Ishikawa (cell line): ENCODE data around the gene GAS7.

ENCODE experiments used
- CEBPB ChIP-seq: IDR thresholded peaks from 2 replicates; pipeline ENCODE4 v1.6.1; 2012
- CREB1 ChIP-seq: IDR thresholded peaks from 2 replicates; pipeline ENCODE4 v1.6.1; 2012; ENCODE audit warnings: low read depth
- EGR1 ChIP-seq: IDR thresholded peaks from 2 replicates; pipeline ENCODE4 v1.6.1; 2012
- EP300 ChIP-seq: IDR thresholded peaks from 2 replicates; pipeline ENCODE4 v1.6.1; 2012; ENCODE audit warnings: borderline replicate concordance
- FOXM1 ChIP-seq: IDR thresholded peaks from 2 replicates; pipeline ENCODE4 v1.6.1; 2012; ENCODE audit warnings: low read depth, borderline replicate concordance
- MAX ChIP-seq: IDR thresholded peaks from 2 replicates; pipeline ENCODE4 v1.6.1; 2012
- NFIC ChIP-seq: IDR thresholded peaks from 2 replicates; pipeline ENCODE4 v1.6.1; 2012
- RAD21 ChIP-seq: IDR thresholded peaks from 2 replicates; pipeline ENCODE4 v1.6.1; 2012; ENCODE audit warnings: low read depth
- REST ChIP-seq: IDR thresholded peaks from 2 replicates; pipeline ENCODE4 v1.6.1; 2012; ENCODE audit warnings: low read depth, mild to moderate bottlenecking
- TAF1 ChIP-seq: IDR thresholded peaks from 2 replicates; pipeline ENCODE4 v1.6.1; 2012; ENCODE audit warnings: low read depth, mild to moderate bottlenecking
- TCF12 ChIP-seq: IDR thresholded peaks from 2 replicates; pipeline ENCODE4 v1.6.1; 2012; ENCODE audit warnings: low read depth
- TEAD4 ChIP-seq: IDR thresholded peaks from 2 replicates; pipeline ENCODE4 v1.6.1; 2012
- USF1 ChIP-seq: IDR thresholded peaks from 2 replicates; pipeline ENCODE4 v1.6.1; 2012
- YY1 ChIP-seq: IDR thresholded peaks from 2 replicates; pipeline ENCODE4 v1.6.1; 2012; ENCODE audit warnings: low read depth
- ZBTB7A ChIP-seq: IDR thresholded peaks from 2 replicates; pipeline ENCODE4 v1.6.1; 2012; ENCODE audit warnings: low read depth

Gene GAS7

GRCh38 chr17:9998060-9998459 lies 200.3 kb downstream of the GAS7 start:
- TF ChIP-seq USF1 = no peak
- no peak for TF ChIP-seq REST
- no peak for TF ChIP-seq RAD21
- no peak for TF ChIP-seq EP300
- no peak for TF ChIP-seq YY1
- TF ChIP-seq CREB1 = no peak
- no peak for TF ChIP-seq MAX

GRCh38 chr17:9994761-9995160 lies 203.6 kb downstream of the GAS7 start:
- TF ChIP-seq FOXM1 = no peak
- no peak for TF ChIP-seq NFIC
- TF ChIP-seq EP300 = no peak
- no peak for TF ChIP-seq ZBTB7A
- no peak for TF ChIP-seq TEAD4
- TF ChIP-seq USF1 = no peak
- no peak for TF ChIP-seq CEBPB
- TF ChIP-seq REST = no peak
- TF ChIP-seq MAX = no peak
- no peak for TF ChIP-seq YY1
- TF ChIP-seq EGR1 = no peak
- TF ChIP-seq CREB1 = no peak
- no peak for TF ChIP-seq TCF12

GRCh38 chr17:9991796-9992195 lies 206.6 kb downstream of the GAS7 start:
- TF ChIP-seq REST (no peak), CREB1 (no peak), CEBPB (no peak), NFIC (no peak), TEAD4 (no peak), FOXM1 (no peak), MAX (no peak), EP300 (no peak), TAF1 (no peak), TCF12 (no peak), USF1 (no peak), RAD21 (no peak), YY1 (no peak), ZBTB7A (no peak), EGR1 (no peak)

GRCh38 chr17:9991351-9991750 lies 207.1 kb downstream of the GAS7 start:
- TF ChIP-seq TCF12 (no peak), EP300 (no peak), EGR1 (no peak), TEAD4 (no peak), FOXM1 (no peak), MAX (no peak)
